Measurements from ENCODE around the gene JMJD8.

Gene JMJD8

GRCh38 chr16:676913-677312, 7.2 kb downstream of the JMJD8 start:
- DNase-seq (ENCODE audit: low read depth) = no peak

DNA sequence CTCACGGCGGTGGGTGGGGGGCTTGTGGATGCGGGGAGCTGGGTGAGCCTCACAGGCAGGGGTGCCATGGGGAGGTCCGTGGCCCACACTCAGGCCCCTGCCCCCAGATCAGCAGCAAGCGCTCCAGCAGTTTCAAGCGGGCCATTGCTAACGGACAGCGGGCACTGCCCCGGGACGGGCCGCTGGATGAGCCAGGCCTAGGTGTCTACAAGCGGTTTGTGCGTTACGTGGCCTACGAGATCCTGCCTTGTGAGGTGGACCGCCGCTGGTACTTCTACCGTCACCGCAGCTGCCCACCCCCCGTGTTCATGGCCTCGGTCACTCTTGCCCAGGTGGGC, 7.6 kb downstream of the JMJD8 start:
- DNase-seq (ENCODE audit: low read depth) = no peak

GRCh38 chr16:675884-676564, 8.1 kb downstream of the JMJD8 start:
- DNase-seq (ENCODE audit: low read depth) = no peak

DNA sequence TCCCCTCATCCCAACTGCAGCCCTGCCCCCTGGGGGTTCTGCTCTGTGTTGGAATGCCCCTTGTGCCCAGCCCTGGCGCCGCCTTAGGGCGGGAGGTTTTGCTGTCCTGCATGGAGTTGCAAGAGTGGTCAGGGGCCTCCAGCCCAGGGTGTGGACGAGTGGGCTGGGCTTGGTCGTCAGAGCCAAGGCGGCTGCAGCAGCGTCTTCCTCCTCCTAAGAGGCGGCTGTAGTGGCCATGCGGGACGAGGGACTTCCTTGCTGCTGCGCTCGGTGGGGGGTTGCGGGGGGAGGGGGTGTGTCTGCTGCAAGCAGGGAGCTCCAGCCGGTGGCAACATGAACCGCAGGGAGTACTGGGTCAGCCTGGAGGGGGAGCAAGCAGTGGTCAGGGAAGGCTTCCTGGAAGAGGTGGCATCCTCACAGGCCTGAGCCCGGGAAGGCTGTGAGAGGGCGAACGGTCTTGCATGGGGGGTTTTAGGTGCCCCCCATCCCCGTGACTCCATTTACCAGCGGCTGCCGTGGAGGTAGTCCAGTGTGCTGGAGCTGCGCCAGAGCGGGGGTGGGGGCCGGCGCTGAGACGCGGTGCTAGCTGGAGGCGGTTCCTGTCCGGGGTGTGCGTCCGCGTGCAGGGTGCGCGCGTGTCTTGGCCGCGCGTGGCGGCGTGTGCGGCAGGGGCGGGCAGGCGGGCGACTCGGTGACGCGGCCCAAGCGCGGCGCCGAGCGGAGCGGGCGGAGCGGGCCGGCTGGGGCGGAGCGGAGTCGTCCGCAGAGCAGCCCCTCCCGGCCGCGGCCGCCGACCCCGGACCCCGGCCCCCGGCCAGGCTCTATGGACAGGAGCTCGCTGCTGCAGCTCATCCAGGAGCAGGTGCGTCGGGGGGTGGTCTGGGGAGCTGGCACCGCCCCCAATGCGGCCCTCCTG, 8.9 kb downstream of the JMJD8 start, which contains the start of gene RHBDL1:
Gene RHBDL1 (plus strand): TSS at position 704 of the 916 bp plus-strand sequence. CDS start 120 bp downstream, at position 824.
- DNase-seq (ENCODE audit: low read depth) = no peak

GRCh38 chr16:674214-674881, 9.8 kb downstream of the JMJD8 start:
- DNase-seq (ENCODE audit: low read depth) = no peak

DNA sequence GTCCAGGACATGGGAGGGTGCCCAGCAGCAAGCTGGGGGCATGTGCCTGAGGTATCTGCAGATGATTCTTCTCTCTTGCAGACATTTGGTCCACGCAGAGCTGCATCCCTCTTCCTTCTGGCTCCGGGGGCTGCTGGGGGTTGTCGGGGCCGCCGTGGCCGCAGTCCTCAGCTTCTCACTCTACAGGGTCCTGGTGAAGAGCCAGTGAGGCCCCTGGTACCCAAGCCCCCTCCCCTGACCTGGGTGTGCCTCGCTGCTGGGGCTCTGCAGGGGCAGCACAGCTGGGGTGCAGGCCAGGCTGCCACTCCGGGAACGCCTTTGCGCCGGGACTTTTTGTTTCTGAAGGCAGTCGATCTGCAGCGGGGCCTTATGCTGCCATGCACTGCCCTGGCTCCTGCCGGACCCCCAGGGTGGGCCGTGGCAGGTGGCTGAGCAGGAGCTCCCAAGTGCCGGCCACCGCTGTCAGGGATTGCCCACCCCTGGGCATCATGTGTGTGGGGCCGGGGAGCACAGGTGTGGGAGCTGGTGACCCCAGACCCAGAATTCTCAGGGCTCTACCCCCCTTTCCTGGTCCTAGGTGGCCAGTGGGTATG, 10.6 kb downstream of the JMJD8 start:
- DNase-seq (ENCODE audit: low read depth) = no peak

GRCh38 chr16:672851-673250, 11.3 kb downstream of the JMJD8 start:
- DNase-seq (ENCODE audit: low read depth) = no peak

- DNase-seq (ENCODE audit: low read depth) = no peak
Observed at GRCh38 chr16:672371-672770, 11.8 kb downstream of the JMJD8 start.

DNA sequence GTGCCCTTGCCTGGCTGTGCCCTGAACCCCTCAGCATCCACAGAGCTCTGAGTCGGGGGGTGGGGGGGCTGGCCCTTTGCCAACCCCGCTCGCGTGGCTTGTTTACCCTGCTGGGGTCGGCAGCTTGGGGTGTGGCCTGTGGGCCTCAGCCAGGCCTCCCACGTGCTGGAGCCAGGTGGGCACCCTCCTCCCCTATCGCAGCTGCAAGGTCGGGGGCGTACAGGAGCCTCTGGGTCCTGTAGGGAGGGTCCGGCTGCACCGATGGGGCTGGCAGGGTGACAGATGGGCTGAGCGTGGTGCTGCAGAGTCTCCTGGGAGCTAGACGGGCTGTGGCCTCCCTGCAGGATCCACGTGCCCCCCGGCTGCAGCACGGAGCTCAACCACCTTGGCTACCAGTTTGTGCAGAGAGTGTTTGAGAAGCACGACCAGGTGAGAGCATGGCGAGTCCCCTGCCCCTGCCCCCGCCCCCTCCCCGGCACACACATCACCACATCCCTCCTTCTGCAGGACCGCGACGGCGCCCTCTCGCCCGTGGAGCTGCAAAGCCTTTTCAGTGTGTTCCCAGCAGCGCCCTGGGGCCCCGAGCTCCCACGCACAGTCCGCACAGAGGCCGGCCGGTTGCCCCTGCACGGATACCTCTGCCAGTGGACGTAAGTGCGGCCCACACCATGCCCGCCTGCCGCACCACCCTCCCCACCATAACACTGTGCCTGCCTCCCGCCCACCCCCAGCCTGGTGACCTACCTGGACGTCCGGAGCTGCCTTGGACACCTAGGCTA, 12.6 kb downstream of the JMJD8 start:
- DNase-seq (ENCODE audit: low read depth) = no peak

DNA sequence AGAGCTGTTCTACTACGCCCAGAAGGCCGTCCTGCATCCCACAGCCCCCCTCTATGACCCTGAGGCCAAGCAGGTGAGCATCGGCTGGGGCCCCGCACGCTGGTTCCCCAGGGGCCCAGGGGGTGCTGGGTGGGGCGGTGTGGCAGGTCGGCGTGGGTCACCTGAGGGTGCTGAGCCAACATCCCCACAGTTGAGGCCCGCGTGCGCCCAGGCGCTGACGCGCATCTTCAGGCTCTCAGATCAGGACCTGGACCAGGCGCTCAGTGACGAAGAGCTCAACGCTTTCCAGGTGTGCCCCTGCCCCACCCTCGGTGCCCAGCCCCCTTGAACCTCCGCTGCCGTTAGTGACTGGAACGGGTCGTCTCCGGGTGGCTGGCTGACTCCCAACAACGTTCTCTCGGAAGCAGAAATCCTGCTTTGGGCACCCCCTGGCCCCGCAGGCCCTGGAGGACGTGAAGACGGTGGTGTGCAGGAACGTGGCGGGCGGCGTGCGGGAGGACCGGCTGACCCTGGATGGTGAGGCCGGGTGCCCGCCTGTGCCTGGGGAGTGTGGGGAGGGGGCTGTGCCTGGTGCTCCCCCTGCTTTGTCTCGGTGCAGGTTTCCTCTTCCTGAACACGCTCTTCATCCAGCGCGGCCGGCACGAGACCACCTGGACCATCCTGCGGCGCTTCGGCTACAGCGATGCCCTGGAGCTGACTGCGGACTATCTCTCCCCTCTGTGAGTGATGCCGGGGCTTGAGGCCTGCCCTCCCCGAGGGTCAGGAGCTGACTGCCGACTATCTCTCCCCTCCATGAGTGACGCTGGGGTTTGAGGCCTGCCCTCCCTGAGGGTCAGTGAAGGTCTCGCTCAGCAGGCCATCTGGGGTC, 13.4 kb downstream of the JMJD8 start:
- no peak for DNase-seq (ENCODE audit: low read depth)

DNA sequence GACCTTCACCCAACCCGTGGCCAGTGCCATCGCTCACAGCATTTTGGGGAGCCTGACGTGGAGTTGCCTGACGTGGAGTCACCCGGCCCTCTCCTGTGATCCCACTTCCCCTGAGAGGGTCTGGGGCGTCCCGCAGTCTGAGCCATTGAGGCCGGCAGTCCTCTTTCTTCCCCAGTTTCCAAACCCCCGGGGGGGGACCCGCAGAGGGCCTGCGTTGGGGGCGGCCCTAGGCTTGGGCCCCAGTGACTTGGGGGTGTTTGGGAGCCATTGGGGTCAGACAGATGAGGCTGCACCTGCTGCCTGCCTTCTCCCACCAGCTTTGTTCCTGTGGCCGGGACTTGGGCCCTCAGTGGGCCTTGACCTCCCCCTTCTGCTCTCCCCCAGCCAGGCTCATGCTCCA, 14.5 kb downstream of the JMJD8 start:
- no peak for DNase-seq (ENCODE audit: low read depth)

- no peak for DNase-seq (ENCODE audit: low read depth)
Observed at GRCh38 chr16:668519-669171, 15.5 kb downstream of the JMJD8 start.

DNA sequence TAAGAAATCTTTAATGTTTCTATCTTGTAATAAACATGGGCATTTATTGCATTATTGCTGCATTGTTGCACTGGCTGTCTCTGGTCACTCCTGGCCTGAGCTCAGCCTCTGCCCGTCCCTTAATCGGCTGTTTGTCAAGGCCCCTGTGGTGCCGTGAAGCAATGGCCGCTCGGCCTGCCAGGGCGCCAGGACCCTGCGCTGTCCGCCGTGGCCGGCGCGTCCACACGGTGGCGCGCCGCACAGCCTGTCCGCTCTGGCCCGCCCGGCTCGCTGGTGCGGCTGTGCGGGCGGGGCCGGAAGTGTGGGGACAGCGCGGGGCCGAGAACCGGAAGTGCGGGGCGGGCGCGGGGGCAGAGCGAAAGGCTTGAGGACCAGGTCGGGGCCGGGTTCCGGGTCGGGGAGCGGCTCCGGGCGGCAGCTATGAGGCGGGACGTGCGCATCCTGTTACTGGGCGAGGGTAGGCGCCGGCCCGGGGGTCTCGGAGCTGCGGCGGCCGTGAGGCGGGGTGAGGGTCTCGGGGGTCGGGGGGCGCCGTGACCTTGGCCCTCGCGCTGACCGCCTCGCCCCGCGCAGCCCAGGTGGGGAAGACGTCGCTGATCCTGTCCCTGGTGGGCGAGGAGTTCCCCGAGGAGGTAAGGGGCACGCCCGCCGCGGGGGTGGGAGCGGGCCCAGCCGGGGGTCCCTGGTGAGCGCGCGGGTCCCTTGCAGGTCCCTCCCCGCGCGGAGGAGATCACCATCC, 16.2 kb downstream of the JMJD8 start, which contains the start of gene RHOT2:
Gene RHOT2 (plus strand): TSS at position 353 of the 739 bp plus-strand sequence. CDS start 68 bp downstream, at position 421.
- no peak for DNase-seq (ENCODE audit: low read depth)

GRCh38 chr16:667113-667779, 16.9 kb downstream of the JMJD8 start:
- DNase-seq (ENCODE audit: low read depth) = no peak

DNA sequence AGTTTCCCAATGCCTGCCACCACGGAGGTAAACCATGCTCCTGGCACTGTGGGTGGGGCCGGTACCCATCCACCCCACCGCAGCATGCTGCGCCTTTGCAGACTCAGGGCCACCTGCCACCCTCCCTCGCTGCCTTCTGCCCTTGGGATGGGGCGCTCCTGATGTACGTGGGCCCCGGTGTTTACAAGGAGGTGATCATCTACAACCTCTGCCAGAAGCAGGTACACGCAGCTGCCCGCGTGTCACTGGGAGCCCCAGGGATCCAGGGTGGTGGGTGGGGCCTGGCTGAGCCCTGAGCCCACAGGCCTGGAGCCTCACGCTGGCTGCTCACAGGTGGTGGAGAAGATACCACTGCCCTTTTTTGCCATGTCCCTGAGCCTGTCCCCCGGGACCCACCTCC, 17.6 kb downstream of the JMJD8 start:
- no peak for DNase-seq (ENCODE audit: low read depth)

GRCh38 chr16:662597-662996, 21.5 kb downstream of the JMJD8 start:
- no peak for DNase-seq (ENCODE audit: low read depth)

- DNase-seq (ENCODE audit: low read depth) = no peak
Observed at GRCh38 chr16:662095-662494, 22.0 kb downstream of the JMJD8 start.

GRCh38 chr16:661184-661821, 22.8 kb downstream of the JMJD8 start:
- DNase-seq (ENCODE audit: low read depth) = no peak

All from HS-27A (cell line).